IMR-90 (cell line): ENCODE data around the gene HCK. TPM values are rescaled to one million over a fixed set of nuclear protein-coding genes. Genes with fewer than 3 reads are reported as not detected.

Experiments used
- ATAC-seq: fragments of 200-7000 bp; cut with Tn5 transposase; 2 replicates; pipeline ENCODE4 v1.9.1; 2020; ENCODE audit warnings: low read depth, mild to moderate bottlenecking, moderate library complexity
- BruUV-seq: library from RNA; stranded (reverse); fragments of 400-500 nt; replicated peaks from 2 replicates; lab custom pipeline; 2021; lab: Mats Ljungman, UMichigan
- CTCF ChIA-PET: fragments of 300-600 bp; formaldehyde crosslinking; extraction: SDS; loops from one replicate; lab custom pipeline; 2021; ENCODE audit warnings: antibody characterized with exemption; lab: Yijun Ruan, JAX
- POLR2A ChIA-PET: fragments of 300-600 bp; sonication (Branson Sonifier 250); formaldehyde crosslinking; loops from one replicate; lab custom pipeline; 2022; ENCODE audit warnings: antibody characterized with exemption; ENCODE audit not compliant: unreplicated experiment; lab: Charles Lee
- DNase-seq: peaks from one replicate; pipeline ENCODE4 v3.0.0; 2013
- H2AFZ ChIP-seq: replicated peaks from 2 replicates; pipeline ENCODE3; 2013; ENCODE audit warnings: low read length, mild to moderate bottlenecking; ENCODE audit not compliant: poor library complexity
- H2AK5ac ChIP-seq: 2 replicates; pipeline ENCODE4 v1.6.1; 2013; ENCODE audit warnings: low read depth, low read length, inconsistent platforms
- H2AK9ac ChIP-seq: replicated peaks from 2 replicates; pipeline ENCODE3; 2013; ENCODE audit warnings: mild to moderate bottlenecking, low read depth, low read length, moderate library complexity; ENCODE audit not compliant: poor library complexity
- H2BK120ac ChIP-seq: 2 replicates; pipeline ENCODE4 v1.6.1; 2013; ENCODE audit warnings: low read depth, low read length, inconsistent platforms
- H2BK15ac ChIP-seq: 3 replicates; pipeline ENCODE4 v1.6.1; 2013; ENCODE audit warnings: low read depth, low read length, inconsistent platforms
- H2BK20ac ChIP-seq: 2 replicates; pipeline ENCODE4 v1.6.1; 2013; ENCODE audit warnings: low read depth, mild to moderate bottlenecking, inconsistent platforms, low read length, moderate library complexity
- H2BK5ac ChIP-seq: 2 replicates; pipeline ENCODE4 v1.6.1; 2013; ENCODE audit warnings: mild to moderate bottlenecking, low read depth, low read length, inconsistent platforms; ENCODE audit not compliant: poor library complexity, severe bottlenecking
- H3K14ac ChIP-seq: replicated peaks from 2 replicates; pipeline ENCODE4 v1.6.1; 2013; ENCODE audit warnings: low read depth, low read length, inconsistent platforms
- H3K18ac ChIP-seq: 2 replicates; pipeline ENCODE4 v1.6.1; 2013; ENCODE audit warnings: low read depth, low read length, control low read depth
- H3K23ac ChIP-seq: 2 replicates; pipeline ENCODE4 v1.6.1; 2013; ENCODE audit warnings: low read depth, low read length, inconsistent platforms
- H3K27ac ChIP-seq: 2 replicates; pipeline ENCODE4 v1.5.1; 2013; ENCODE audit warnings: mild to moderate bottlenecking, control low read depth, low read length; ENCODE audit not compliant: insufficient read depth
- H3K27me3 ChIP-seq: 2 replicates; pipeline ENCODE4 v1.6.1; 2013; ENCODE audit warnings: low read length; ENCODE audit not compliant: control insufficient read depth, insufficient read depth
- H3K36me3 ChIP-seq: 2 replicates; pipeline ENCODE4 v1.6.1; 2013; ENCODE audit warnings: low read length, mixed read lengths; ENCODE audit not compliant: control insufficient read depth, insufficient read depth
- H3K4ac ChIP-seq: 2 replicates; pipeline ENCODE4 v1.6.1; 2013; ENCODE audit warnings: low read depth, low read length, inconsistent platforms
- H3K4me1 ChIP-seq: 2 replicates; pipeline ENCODE4 v1.6.1; 2013; ENCODE audit warnings: low read length, mixed read lengths; ENCODE audit not compliant: control insufficient read depth, insufficient read depth
- H3K4me2 ChIP-seq: 2 replicates; pipeline ENCODE4 v1.6.1; 2013; ENCODE audit warnings: low read depth, mild to moderate bottlenecking, control low read depth, low read length, moderate library complexity
- H3K4me3 ChIP-seq: 2 replicates; pipeline ENCODE4 v1.5.1; 2013; ENCODE audit warnings: low read depth, mild to moderate bottlenecking, control low read depth, low read length, moderate library complexity; ENCODE audit not compliant: insufficient read depth
- H3K56ac ChIP-seq: 2 replicates; pipeline ENCODE4 v1.6.1; 2013; ENCODE audit warnings: low read length, inconsistent platforms; ENCODE audit not compliant: insufficient read depth; ENCODE audit errors: extremely low read depth
- H3K79me1 ChIP-seq, 2 experiments: 2 replicates each; pipeline ENCODE4 v1.6.1; 2013; ENCODE audit warnings: low read length in 2 of 2, inconsistent platforms in 1 of 2, low read depth in 1 of 2
- H3K9ac ChIP-seq: 2 replicates; pipeline ENCODE4 v1.6.1; 2013; ENCODE audit warnings: low read depth, low read length, control low read depth
- H3K9me1 ChIP-seq: 2 replicates; pipeline ENCODE4 v1.6.1; 2013; ENCODE audit warnings: low read length, inconsistent platforms; ENCODE audit not compliant: insufficient read depth
- H3K9me3 ChIP-seq: 2 replicates; pipeline ENCODE4 v1.6.1; 2013; ENCODE audit warnings: low read length; ENCODE audit not compliant: control insufficient read depth, insufficient read depth
- H4K20me1 ChIP-seq: 2 replicates; pipeline ENCODE4 v1.6.1; 2013; ENCODE audit warnings: low read length, inconsistent platforms; ENCODE audit not compliant: insufficient read depth
- H4K5ac ChIP-seq: 2 replicates; pipeline ENCODE4 v1.6.1; 2013; ENCODE audit warnings: mild to moderate bottlenecking, low read depth, low read length, control low read depth
- H4K8ac ChIP-seq, 2 experiments: 2 replicates each; pipeline ENCODE4 v1.6.1; 2013; ENCODE audit warnings: low read depth in 2 of 2, low read length in 2 of 2, control low read depth in 1 of 2, inconsistent platforms in 1 of 2
- H4K91ac ChIP-seq: 2 replicates; pipeline ENCODE4 v1.6.1; 2013; ENCODE audit warnings: low read depth, low read length, inconsistent platforms; ENCODE audit not compliant: insufficient read depth
- CEBPB ChIP-seq: IDR thresholded peaks from 2 replicates; pipeline ENCODE4 v1.6.1; 2012; ENCODE audit warnings: low read depth, low read length, improper control_type of control experiment
- CHD1 ChIP-seq: IDR thresholded peaks from 2 replicates; pipeline ENCODE4 v1.6.1; 2012; ENCODE audit warnings: low read depth, low read length, improper control_type of control experiment
- MAFK ChIP-seq: IDR thresholded peaks from 2 replicates; pipeline ENCODE4 v1.6.1; 2012; ENCODE audit warnings: low read depth, low read length, improper control_type of control experiment
- MXI1 ChIP-seq: IDR thresholded peaks from 2 replicates; pipeline ENCODE4 v1.6.1; 2012; ENCODE audit warnings: low read depth, mild to moderate bottlenecking, low read length, moderate library complexity, borderline replicate concordance
- POLR2A ChIP-seq: IDR thresholded peaks from 2 replicates; pipeline ENCODE4 v1.6.1; 2012; ENCODE audit warnings: mild to moderate bottlenecking, low read depth, low read length
- RAD21 ChIP-seq: IDR thresholded peaks from 2 replicates; pipeline ENCODE4 v1.6.1; 2012; ENCODE audit warnings: low read length, improper control_type of control experiment
- RCOR1 ChIP-seq: IDR thresholded peaks from 2 replicates; pipeline ENCODE4 v1.6.1; 2012; ENCODE audit warnings: mild to moderate bottlenecking, low read length, improper control_type of control experiment; ENCODE audit not compliant: insufficient replicate concordance
- SMC3 ChIP-seq: fragments of 150-350 bp; IDR thresholded peaks from 2 replicates; pipeline ENCODE4 v1.6.1; 2016; ENCODE audit warnings: low read depth, mild to moderate bottlenecking, antibody characterized with exemption, low read length, moderate library complexity
- WGBS, 2 experiments: methylation state at CpG; one replicate each; pipeline versions ENCODE4 v1.1.5 to v1.1.7; 2013; ENCODE audit warnings: missing lambda C conversion rate in 2 of 2; ENCODE audit not compliant: insufficient read length in 1 of 2; ENCODE audit errors: extremely low coverage in 2 of 2; 5-methylcytosine and 5-hydroxymethylcytosine counted together
- dilution Hi-C: fragments of 300-500 bp; cut with HindIII; formaldehyde crosslinking; loops from one replicate; pipeline ENCODE4 v1.14.3; 2018; ENCODE audit warnings: low sequenced_read_pairs; ENCODE audit not compliant: unreplicated experiment
- in situ Hi-C: fragments of 300-500 bp; cut with MboI; formaldehyde crosslinking; loops from 3 replicates; pipeline ENCODE4 v1.14.3; 2019; ENCODE audit warnings: low sequenced_read_pairs, inconsistent platforms, mixed read lengths
- intact Hi-C: fragments of 100-400 bp; cut with micrococcal nuclease; formaldehyde crosslinking; loops from 2 replicates; pipeline ENCODE4 v1.10.0; 2022
- polyA plus RNA-seq, 3 experiments: library from polyadenylated mRNA; depleted of rRNA; stranded (reverse); fragments of >200 nt; gene quantifications; 2 replicates each; pipeline ENCODE4 v1.2.3, GENCODE V29; 2012; ENCODE audit warnings: low replicate concordance in 1 of 3
- total RNA-seq: library from RNA; depleted of rRNA; stranded (reverse); fragments of >200 nt; gene quantifications from 2 replicates; pipeline ENCODE4 v1.2.3, GENCODE V29; 2012
- TF ChIP-seq, protein P1 (sequence below): fragments of 150-350 bp; IDR thresholded peaks from 2 replicates; pipeline ENCODE4 v1.6.1; 2017; ENCODE audit warnings: mild to moderate bottlenecking, antibody characterized with exemption, low read length, low read depth

The HCK gene
- total and polyA plus RNA-seq, 2 of the 4 experiments (the other 2 are of a cell fraction): not detected

DNA sequence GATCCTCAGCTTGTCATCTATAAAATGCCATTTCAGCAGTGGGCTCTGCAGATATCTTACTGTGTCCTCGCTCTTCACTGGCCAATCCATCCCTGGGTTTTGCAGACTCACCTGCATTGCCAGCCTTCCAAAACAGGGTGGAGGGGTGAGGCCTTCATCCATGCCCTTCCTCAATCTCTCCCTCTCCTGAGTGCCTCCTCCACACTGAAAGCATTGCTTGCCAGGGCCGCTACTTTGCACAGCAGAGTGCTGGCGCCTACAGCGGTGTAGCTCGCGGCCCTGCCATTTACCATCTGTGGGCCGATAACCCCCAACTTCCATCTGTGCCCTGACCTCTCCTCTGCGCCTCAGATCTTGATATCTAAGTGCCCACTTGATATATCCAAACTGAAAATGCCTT lies 86.9 kb downstream of the HCK start:
- BruUV-seq: no TSS peak
- no peak for ATAC-seq
- CTCF ChIA-PET: no interaction called here

More for the DNA sequence above, 86.9 kb downstream of the HCK start:
- Histone ChIP-seq H2BK20ac (no peak overlapping the region), H4K8ac (no peak overlapping the region), H2AFZ (no peak overlapping the region), H3K23ac (no peak overlapping the region), H3K14ac (no peak overlapping the region), H2BK5ac (no peak overlapping the region), H4K5ac (no peak overlapping the region), H3K4ac (no peak overlapping the region), H3K79me1 (peaks cover 27 to 58% of the 10 kb centered on the region in 2 experiments), H3K36me3 (peaks cover 64% of the 10 kb centered on the region), H2BK15ac (no peak overlapping the region), H3K27me3 (no peaks in the 10 kb centered on the region), H2AK5ac (no peak overlapping the region), H3K9me3 (no peaks in the 10 kb centered on the region), H2BK120ac (no peak overlapping the region), H3K4me3 (no peak overlapping the region), H4K20me1 (peaks cover 32% of the 10 kb centered on the region), H3K9ac (no peak overlapping the region), H4K91ac (no peak overlapping the region), H3K18ac (no peak overlapping the region), H3K27ac (no peak overlapping the region), H3K4me1 (peaks cover 2% of the 10 kb centered on the region), H3K9me1 (peaks cover 21% of the 10 kb centered on the region), H2AK9ac (no peak overlapping the region), H3K56ac (no peak overlapping the region), H3K4me2 (no peak overlapping the region)
- in situ Hi-C loops (no loop called here), intact Hi-C loops (no loop called here), dilution Hi-C loops (no loop called here)
- POLR2A ChIA-PET: no interaction called here
- no peak for DNase-seq
- 100% methylated on average over 6 of the region's 8 CpGs; no CpG with 5 or more reads in 1 of the 2 experiments for WGBS, 2 experiments
- TF ChIP-seq CEBPB (no peak), RCOR1 (no peak), MAFK (no peak), RAD21 (no peak), MXI1 (no peak), CHD1 (no peak), POLR2A (no peak), SMC3 (no peak)
- TF ChIP-seq, protein P1, sequence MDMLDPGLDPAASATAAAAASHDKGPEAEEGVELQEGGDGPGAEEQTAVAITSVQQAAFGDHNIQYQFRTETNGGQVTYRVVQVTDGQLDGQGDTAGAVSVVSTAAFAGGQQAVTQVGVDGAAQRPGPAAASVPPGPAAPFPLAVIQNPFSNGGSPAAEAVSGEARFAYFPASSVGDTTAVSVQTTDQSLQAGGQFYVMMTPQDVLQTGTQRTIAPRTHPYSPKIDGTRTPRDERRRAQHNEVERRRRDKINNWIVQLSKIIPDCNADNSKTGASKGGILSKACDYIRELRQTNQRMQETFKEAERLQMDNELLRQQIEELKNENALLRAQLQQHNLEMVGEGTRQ: no peak
